ENCODE measurements around the gene PNLDC1. TPM values are rescaled to one million over a fixed set of nuclear protein-coding genes. Genes with fewer than 3 reads are reported as not detected.

Gene PNLDC1
- total RNA-seq, 3 donors from 2014 or later (not counting 1 experiment from before 2014, with no cell fraction given) = 0.19 TPM; not detected in 2

DNA sequence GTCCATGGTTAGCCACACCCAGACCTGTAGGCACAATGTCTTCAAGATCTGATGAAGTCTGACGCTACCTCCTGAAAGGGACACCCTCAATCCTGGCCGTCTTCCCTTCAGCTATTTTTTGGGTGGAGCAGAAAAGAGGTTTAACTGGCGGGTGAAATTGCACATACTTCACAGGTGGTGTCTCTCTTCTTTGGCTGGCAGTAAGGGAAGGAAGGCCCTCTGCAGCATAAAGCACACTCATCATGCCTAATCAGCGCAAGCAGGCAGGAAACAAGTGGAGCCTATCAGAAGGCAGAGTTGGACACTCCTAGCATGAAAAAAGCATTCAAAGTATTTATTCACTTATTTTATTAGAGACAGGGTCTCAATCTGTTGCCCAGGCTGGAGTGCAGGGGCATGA, 32.9 kb downstream of the PNLDC1 start:
- intact Hi-C loops (cut with micrococcal nuclease) = no loop called here
- Histone ChIP-seq H3K27ac (ENCODE audit: low read length) (no peak overlapping the region), H3K9me3 (ENCODE audit: control insufficient read depth, insufficient read depth, low read length) (no peaks in the 10 kb centered on the region), H3K36me3 (ENCODE audit: control insufficient read depth, insufficient read depth, low read length) (no peaks in the 10 kb centered on the region), H3K27me3 (ENCODE audit: control insufficient read depth, insufficient read depth, low read length) (no peaks in the 10 kb centered on the region), H3K4me1 (ENCODE audit: control insufficient read depth, insufficient read depth, low read length) (peaks cover 10% of the 10 kb centered on the region), H3K4me3 (ENCODE audit: low read length) (no peak overlapping the region)
- Mint-ChIP-seq H3K27ac (no peak overlapping the region), H3K4me1 (peaks cover 5 to 6% of the 10 kb centered on the region in 2 donors), H3K9me3 (no peaks in the 10 kb centered on the region), H3K27me3 (ENCODE audit: low read depth in 2 of 2) (peaks cover 0 to 5% of the 10 kb centered on the region in 2 donors), H3K4me3 (no peak overlapping the region), H3K36me3 (no peaks in the 10 kb centered on the region)
- TF ChIP-seq, protein P1, sequence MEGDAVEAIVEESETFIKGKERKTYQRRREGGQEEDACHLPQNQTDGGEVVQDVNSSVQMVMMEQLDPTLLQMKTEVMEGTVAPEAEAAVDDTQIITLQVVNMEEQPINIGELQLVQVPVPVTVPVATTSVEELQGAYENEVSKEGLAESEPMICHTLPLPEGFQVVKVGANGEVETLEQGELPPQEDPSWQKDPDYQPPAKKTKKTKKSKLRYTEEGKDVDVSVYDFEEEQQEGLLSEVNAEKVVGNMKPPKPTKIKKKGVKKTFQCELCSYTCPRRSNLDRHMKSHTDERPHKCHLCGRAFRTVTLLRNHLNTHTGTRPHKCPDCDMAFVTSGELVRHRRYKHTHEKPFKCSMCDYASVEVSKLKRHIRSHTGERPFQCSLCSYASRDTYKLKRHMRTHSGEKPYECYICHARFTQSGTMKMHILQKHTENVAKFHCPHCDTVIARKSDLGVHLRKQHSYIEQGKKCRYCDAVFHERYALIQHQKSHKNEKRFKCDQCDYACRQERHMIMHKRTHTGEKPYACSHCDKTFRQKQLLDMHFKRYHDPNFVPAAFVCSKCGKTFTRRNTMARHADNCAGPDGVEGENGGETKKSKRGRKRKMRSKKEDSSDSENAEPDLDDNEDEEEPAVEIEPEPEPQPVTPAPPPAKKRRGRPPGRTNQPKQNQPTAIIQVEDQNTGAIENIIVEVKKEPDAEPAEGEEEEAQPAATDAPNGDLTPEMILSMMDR (IDR thresholded peaks at IDR 0.05) = no peak
- 59% methylated on average over 3 of the region's 4 CpGs for WGBS (ENCODE audit: insufficient coverage)
- DNase-seq = peak in 1 of 2 donors; percentile 28
- no peak for ATAC-seq

DNA sequence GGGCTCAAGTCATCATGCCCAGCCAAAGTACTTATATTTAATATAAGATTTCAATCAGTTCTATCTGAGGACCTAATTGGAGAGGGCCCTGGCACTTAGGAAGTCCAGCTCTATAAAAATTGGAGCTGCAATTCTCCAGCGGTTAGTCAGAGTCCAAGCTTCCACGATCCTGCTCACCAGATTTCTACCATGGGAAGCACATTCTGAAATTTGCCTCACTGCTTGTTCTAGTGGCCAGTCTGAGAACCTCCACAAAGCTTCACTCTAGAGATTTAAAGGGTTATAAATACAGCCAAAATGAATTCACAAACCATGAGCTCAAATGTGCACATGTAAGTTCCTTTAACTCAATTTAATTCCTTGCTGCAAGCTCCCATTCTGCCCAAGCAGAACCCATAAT, 33.5 kb downstream of the PNLDC1 start:
- Histone ChIP-seq H3K36me3 (ENCODE audit: control insufficient read depth, insufficient read depth, low read length) (no peaks in the 10 kb centered on the region), H3K27ac (ENCODE audit: low read length) (no peak overlapping the region), H3K27me3 (ENCODE audit: control insufficient read depth, insufficient read depth, low read length) (no peaks in the 10 kb centered on the region), H3K9me3 (ENCODE audit: control insufficient read depth, insufficient read depth, low read length) (no peaks in the 10 kb centered on the region), H3K4me3 (ENCODE audit: low read length) (no peak overlapping the region), H3K4me1 (ENCODE audit: control insufficient read depth, insufficient read depth, low read length) (peaks cover 10% of the 10 kb centered on the region)
- Mint-ChIP-seq H3K27ac (no peak overlapping the region), H3K36me3 (no peaks in the 10 kb centered on the region), H3K4me1 (peaks cover 5 to 6% of the 10 kb centered on the region in 2 donors), H3K9me3 (no peaks in the 10 kb centered on the region), H3K4me3 (no peak overlapping the region), H3K27me3 (ENCODE audit: low read depth in 2 of 2) (peaks cover 0 to 7% of the 10 kb centered on the region in 2 donors)
- TF ChIP-seq, protein P1 (IDR thresholded peaks at IDR 0.05) = no peak
- intact Hi-C loops (cut with micrococcal nuclease) = no loop called here
- DNase-seq (no peak), ATAC-seq (no peak)
- WGBS (ENCODE audit: insufficient coverage) = 92% methylated on average over 2 of the region's 2 CpGs

DNA sequence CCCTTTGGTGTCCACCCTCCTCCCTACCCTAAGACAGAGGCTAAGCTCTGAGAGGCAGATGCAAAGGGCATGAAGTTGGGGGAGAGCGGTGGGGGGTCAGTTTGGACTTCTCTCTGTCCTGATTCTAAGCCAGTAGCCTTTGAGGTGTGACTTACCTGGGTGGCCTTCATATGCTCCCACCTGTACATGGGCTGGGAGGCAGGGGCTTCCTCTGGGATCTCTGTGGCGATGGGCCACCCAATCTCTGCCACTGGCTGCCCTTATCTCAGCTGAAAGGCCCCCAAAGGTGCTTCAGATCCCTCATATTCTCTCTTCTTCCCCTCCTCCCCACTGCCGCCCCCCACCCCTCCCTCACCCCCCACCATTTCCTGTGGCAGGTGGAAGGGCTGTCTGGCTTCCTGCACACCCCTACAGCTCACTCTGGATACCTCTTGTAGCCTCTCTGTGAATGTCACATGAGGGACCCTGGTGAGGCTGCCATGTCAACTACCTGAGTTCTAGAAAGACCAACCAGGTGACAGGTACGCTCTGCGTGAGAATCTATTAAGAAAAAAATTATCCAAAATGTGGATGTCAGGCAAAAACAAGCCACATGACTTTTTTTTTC, 34.0 kb downstream of the PNLDC1 start:
- WGBS (ENCODE audit: insufficient coverage) = 86% methylated on average over 4 of the region's 5 CpGs
- Mint-ChIP-seq H3K27ac (no peak overlapping the region), H3K27me3 (ENCODE audit: low read depth in 2 of 2) (peaks cover 0 to 7% of the 10 kb centered on the region in 2 donors), H3K36me3 (no peaks in the 10 kb centered on the region), H3K4me1 (peaks cover 5 to 6% of the 10 kb centered on the region in 2 donors), H3K4me3 (no peak overlapping the region), H3K9me3 (no peaks in the 10 kb centered on the region)
- H3K27ac ChIP-seq (ENCODE audit: low read length) = no peak overlapping the region
- ATAC-seq = no peak
- no peaks in the 10 kb centered on the region for H3K27me3 ChIP-seq (ENCODE audit: control insufficient read depth, insufficient read depth, low read length)
- H3K4me3 ChIP-seq (ENCODE audit: low read length) = no peak overlapping the region
- H3K36me3 ChIP-seq (ENCODE audit: control insufficient read depth, insufficient read depth, low read length) = no peaks in the 10 kb centered on the region
- no peaks in the 10 kb centered on the region for H3K9me3 ChIP-seq (ENCODE audit: control insufficient read depth, insufficient read depth, low read length)
- DNase-seq = peak in 1 of 2 donors; percentile 20
- intact Hi-C loops (cut with micrococcal nuclease) = no loop called here
- peaks cover 10% of the 10 kb centered on the region for H3K4me1 ChIP-seq (ENCODE audit: control insufficient read depth, insufficient read depth, low read length)
- TF ChIP-seq, protein P1 (IDR thresholded peaks at IDR 0.05) = no peak

Data from natural killer cell (primary cell).